Naive thymus-derived CD8-positive, alpha-beta T cell (primary cell): ENCODE results near the gene CUX1. TPM values are rescaled to one million over a fixed set of nuclear protein-coding genes. Genes with fewer than 3 reads are reported as not detected.
A peak's percentile ranks its signal among the peaks of the same experiment; 100 is the strongest.
"Not testable (repeated sequence)": the region's sequence is repeated elsewhere in the genome, so short reads cannot be mapped to it uniquely, and the experiment has no call there.

ENCODE experiments used
- ATAC-seq, 2 donors: fragments of 150-1000 bp; cut with Tn5 transposase in 1 of 2; sonication (Bioruptor Pico), chemical (Tn5 transposase) in 1 of 2; 1 replicate in 1 of 2; 2 replicates in 1 of 2; pipeline ENCODE4 v1.10.0; 2021; ENCODE audit warnings: mild to moderate bottlenecking in 2 of 2, moderate library complexity in 2 of 2
- POLR2A ChIA-PET: fragments of 350-600 bp; sonication (Branson Sonifier 250); formaldehyde crosslinking; loops from one replicate; lab custom pipeline; 2021; ENCODE audit warnings: antibody characterized with exemption; lab: Charles Lee
- DNase-seq, 10 donors: peaks; one replicate each; pipeline versions ENCODE4 v3.0.0 to v3.0.0-alpha.2; 2020 to 2022
- H3K27ac Mint-ChIP-seq, 10 donors: one replicate each; pipeline ENCODE4 v1.8.0; 2020 to 2022; ENCODE audit warnings: mild to moderate bottlenecking in 10 of 10, mixed read lengths in 10 of 10, moderate library complexity in 4 of 10, inconsistent platforms in 1 of 10
- H3K27me3 Mint-ChIP-seq, 5 donors: one replicate each; pipeline ENCODE4 v1.8.0; 2021 to 2022; ENCODE audit warnings: mixed read lengths in 5 of 5
- H3K36me3 Mint-ChIP-seq, 3 donors: one replicate each; pipeline ENCODE4 v1.8.0; 2020 to 2022; ENCODE audit warnings: mixed read lengths in 3 of 3, mild to moderate bottlenecking in 2 of 3, inconsistent platforms in 1 of 3
- H3K4me1 Mint-ChIP-seq, 4 donors: one replicate each; pipeline ENCODE4 v1.8.0; 2021 to 2022; ENCODE audit warnings: mixed read lengths in 4 of 4
- H3K4me3 Mint-ChIP-seq, 10 donors: one replicate each; pipeline ENCODE4 v1.8.0; 2020 to 2022; ENCODE audit warnings: mild to moderate bottlenecking in 10 of 10, mixed read lengths in 10 of 10, moderate library complexity in 6 of 10, inconsistent platforms in 1 of 10
- H3K9me3 Mint-ChIP-seq, 9 donors: one replicate each; pipeline ENCODE4 v1.8.0; 2020 to 2022; ENCODE audit warnings: mixed read lengths in 9 of 9, mild to moderate bottlenecking in 3 of 9, inconsistent platforms in 1 of 9, moderate library complexity in 1 of 9
- polyA plus RNA-seq, 3 donors: library from polyadenylated mRNA; unstranded; fragments of 300-500 nt; fragmentation: Illumina TruSeq; gene quantifications; one replicate each; pipeline ENCODE4 v1.2.3, GENCODE V29; 2021
- total RNA-seq, 8 experiments: library from RNA in 2 of 8; stranded (reverse) in 2 of 8; gene quantifications; one replicate each; pipeline ENCODE4 v1.2.3 and lab custom pipeline; 2021 to 2026

Gene CUX1
- total and polyA plus RNA-seq, 5 experiments from 2014 or later: 10.3 to 66.2 (median 24.1) TPM

GRCh38 chr7:101976411-101976810 lies 159.0 kb downstream of the CUX1 start:
- peaks cover 2 to 20% (median 15%) of the 10 kb centered on the region in 4 donors for H3K4me1 Mint-ChIP-seq
- H3K27ac Mint-ChIP-seq: no peak overlapping the region
- no peaks in the 10 kb centered on the region for H3K27me3 Mint-ChIP-seq
- no peak for DNase-seq
- peaks cover 0 to 20% (median 11%) of the 10 kb centered on the region in 3 donors for H3K36me3 Mint-ChIP-seq
- no peak for ATAC-seq
- no peak overlapping the region for H3K4me3 Mint-ChIP-seq
- no peaks in the 10 kb centered on the region for H3K9me3 Mint-ChIP-seq
- POLR2A ChIA-PET: no interaction called here

DNA sequence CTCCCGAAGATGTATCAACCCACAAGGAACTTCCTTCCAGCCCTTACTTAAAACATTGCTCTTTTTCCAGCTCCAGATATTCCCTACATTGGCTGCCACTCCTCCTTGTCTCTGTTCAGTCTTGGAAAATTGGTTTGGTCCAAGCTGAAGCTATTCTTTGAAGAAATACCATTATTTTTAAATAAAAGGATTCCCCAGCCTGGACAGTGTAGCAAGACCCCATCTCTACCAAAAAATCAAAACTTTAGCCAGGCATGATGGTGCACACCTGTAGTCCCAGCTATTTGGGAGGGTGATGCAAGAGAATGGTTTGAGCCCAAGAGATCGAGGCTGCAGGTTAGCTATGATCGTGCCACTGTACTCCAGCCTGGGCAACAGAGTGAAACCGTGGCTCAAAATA lies 159.8 kb downstream of the CUX1 start:
- DNase-seq (no peak), ATAC-seq (no peak)
- peaks cover 9 to 20% (median 17%) of the 10 kb centered on the region in 4 donors for H3K4me1 Mint-ChIP-seq
- H3K27me3 Mint-ChIP-seq: no peaks in the 10 kb centered on the region
- H3K4me3 Mint-ChIP-seq: no peak overlapping the region
- no peak overlapping the region for H3K27ac Mint-ChIP-seq
- H3K36me3 Mint-ChIP-seq: peaks cover 0 to 19% (median 11%) of the 10 kb centered on the region in 3 donors
- H3K9me3 Mint-ChIP-seq: no peaks in the 10 kb centered on the region
- POLR2A ChIA-PET: no interaction called here

DNA sequence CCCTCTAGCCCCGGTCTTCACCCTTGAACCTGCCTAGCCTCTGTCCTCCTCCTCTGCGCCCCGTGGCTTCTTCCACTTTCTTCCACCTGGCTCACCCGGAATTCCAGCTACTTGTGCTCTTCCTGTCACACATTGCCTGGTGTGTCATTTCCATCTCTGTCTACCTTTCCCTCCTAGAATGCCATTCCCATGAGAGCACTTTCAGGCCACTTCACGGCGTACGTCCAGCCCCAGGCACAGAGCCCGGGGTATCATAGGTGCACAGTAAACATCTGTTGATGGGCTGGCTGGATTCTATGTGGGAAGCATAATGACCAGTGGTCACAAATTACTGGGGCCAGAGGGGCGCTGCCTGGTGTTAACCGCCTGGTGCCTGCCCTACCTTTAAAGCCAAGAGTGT lies 161.3 kb downstream of the CUX1 start:
- H3K4me1 Mint-ChIP-seq: peaks cover 18 to 20% (median 19%) of the 10 kb centered on the region in 4 donors

GRCh38 chr7:101983147-101983811 lies 165.9 kb downstream of the CUX1 start:
- Mint-ChIP-seq H3K36me3 (peaks cover 0 to 11% (median 5%) of the 10 kb centered on the region in 3 donors), H3K27me3 (no peaks in the 10 kb centered on the region), H3K4me3 (peak overlapping the region in 1 of 10 donors; percentile 28), H3K27ac (peak overlapping the region in 3 of 10 donors; percentile 6 to 58 (median 14)), H3K4me1 (peaks cover 15 to 41% (median 22%) of the 10 kb centered on the region in 4 donors), H3K9me3 (no peaks in the 10 kb centered on the region)
- ATAC-seq (no peak), DNase-seq (no peak)
- POLR2A ChIA-PET: no interaction called here

More for the DNA sequence above, 161.3 kb downstream of the CUX1 start:
- Mint-ChIP-seq H3K9me3 (no peaks in the 10 kb centered on the region), H3K27ac (peak overlapping the region in 1 of 10 donors; percentile 50), H3K36me3 (peaks cover 0 to 10% (median 8%) of the 10 kb centered on the region in 3 donors), H3K4me3 (peak overlapping the region in 1 of 10 donors; percentile 17), H3K27me3 (no peaks in the 10 kb centered on the region)
- no peak for DNase-seq
- POLR2A ChIA-PET: no interaction called here
- ATAC-seq: no peak

DNA sequence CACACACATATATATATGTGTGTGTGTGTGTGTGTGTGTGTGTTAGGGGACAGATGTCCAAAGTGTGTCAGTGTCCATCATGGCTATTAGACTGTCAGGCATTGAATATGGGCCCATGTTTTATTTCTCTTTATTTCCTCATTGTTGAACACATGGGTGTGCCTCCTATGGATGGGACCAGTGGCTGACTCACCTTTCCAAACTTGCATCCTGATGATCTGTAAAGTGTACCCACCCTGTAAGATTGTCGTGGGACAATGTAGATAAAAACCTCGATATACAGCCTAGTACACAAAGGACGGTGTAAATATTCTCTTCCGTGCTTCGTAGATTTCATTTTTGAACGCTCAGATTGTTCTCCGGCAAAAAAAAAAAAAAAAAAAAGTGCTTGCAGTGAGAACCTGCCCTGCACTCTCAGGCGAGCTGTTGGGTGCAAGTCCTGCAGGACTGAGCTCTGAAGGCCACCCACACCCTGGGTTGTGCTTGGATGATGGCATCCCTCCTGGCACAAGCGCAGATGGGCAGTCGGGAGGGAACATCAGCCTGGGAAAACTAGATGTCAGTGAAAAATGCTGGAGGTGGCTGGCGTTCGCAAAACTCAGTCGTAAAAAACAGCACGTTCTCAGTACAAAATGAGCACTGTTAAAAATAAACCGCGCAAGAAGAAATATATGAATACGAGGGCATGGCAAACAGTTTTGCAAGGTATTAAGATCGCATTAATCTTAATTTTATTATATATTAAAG lies 166.9 kb downstream of the CUX1 start:
- H3K27me3 Mint-ChIP-seq: no peaks in the 10 kb centered on the region
- no peak overlapping the region for H3K4me3 Mint-ChIP-seq
- peaks cover 14 to 45% (median 26%) of the 10 kb centered on the region in 4 donors for H3K4me1 Mint-ChIP-seq
- POLR2A ChIA-PET: no interaction called here
- no peak for ATAC-seq
- H3K27ac Mint-ChIP-seq: no peak overlapping the region
- DNase-seq: no peak
- no peaks in the 10 kb centered on the region for H3K9me3 Mint-ChIP-seq
- peaks cover 0 to 4% (median 0%) of the 10 kb centered on the region in 3 donors for H3K36me3 Mint-ChIP-seq

DNA sequence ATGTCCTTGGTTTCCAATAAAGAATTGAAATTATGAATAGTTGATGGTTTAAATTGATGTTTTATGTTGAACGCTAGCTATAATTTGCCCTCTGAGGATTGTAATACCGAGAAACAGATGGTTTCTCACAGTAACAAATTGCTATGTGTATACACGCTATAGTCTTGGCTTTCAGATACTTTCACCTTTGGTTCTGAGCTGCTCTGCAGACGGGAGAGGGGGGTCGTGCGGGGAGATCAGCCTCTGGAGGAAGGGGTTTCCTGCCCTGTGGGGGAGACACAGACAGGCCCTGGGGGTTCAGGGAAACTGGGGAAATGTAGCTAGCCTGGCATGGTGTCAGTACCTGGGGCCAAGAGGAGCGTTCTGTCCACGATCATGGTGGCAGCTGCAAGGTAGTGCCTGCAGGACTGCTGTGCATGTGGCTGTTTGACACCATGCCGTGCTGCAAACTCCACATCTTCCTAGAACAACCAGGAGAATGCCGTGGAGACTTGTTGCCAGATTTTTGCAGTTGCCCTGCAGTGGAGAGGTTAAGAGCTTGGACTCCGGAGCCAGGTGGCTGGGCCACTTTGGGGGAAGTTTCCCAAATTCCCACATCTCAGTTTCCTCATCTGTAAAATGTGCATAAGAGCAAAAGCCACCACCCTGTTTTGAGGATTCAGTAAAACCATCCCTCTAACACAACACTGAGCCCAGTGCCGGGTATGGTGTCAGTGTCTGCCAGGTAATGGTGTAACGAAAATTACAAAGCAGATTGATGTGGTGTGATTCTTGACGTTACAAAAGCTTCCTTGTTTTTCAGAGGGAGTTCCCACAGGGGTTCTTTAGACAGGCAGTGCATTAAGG lies 167.9 kb downstream of the CUX1 start:
- no peak for DNase-seq
- H3K4me1 Mint-ChIP-seq: peaks cover 19 to 54% (median 35%) of the 10 kb centered on the region in 4 donors
- peak overlapping the region in 2 of 10 donors; percentile 22 to 29 for H3K27ac Mint-ChIP-seq
- POLR2A ChIA-PET: no interaction called here
- no peak overlapping the region for H3K4me3 Mint-ChIP-seq
- H3K27me3 Mint-ChIP-seq: no peaks in the 10 kb centered on the region
- no peak for ATAC-seq
- H3K36me3 Mint-ChIP-seq: peaks cover 0 to 4% (median 0%) of the 10 kb centered on the region in 3 donors
- no peaks in the 10 kb centered on the region for H3K9me3 Mint-ChIP-seq

- POLR2A ChIA-PET: no interaction called here
- ATAC-seq: no peak
- no peak for DNase-seq
- H3K4me1 Mint-ChIP-seq: peaks cover 19 to 58% (median 42%) of the 10 kb centered on the region in 4 donors
- peak overlapping the region in 1 of 10 donors; percentile 33 for H3K27ac Mint-ChIP-seq
- no peaks in the 10 kb centered on the region for H3K27me3 Mint-ChIP-seq
- H3K9me3 Mint-ChIP-seq: no peaks in the 10 kb centered on the region
- H3K4me3 Mint-ChIP-seq: no peak overlapping the region
- peaks cover 0 to 4% (median 0%) of the 10 kb centered on the region in 3 donors for H3K36me3 Mint-ChIP-seq
These were observed 168.7 kb downstream of the CUX1 start for GRCh38 chr7:101985903-101986734.

- ATAC-seq (no peak), DNase-seq (no peak)
- Mint-ChIP-seq H3K4me3 (no peak overlapping the region), H3K27me3 (no peaks in the 10 kb centered on the region), H3K36me3 (peaks cover 0 to 4% (median 0%) of the 10 kb centered on the region in 3 donors), H3K9me3 (no peaks in the 10 kb centered on the region), H3K4me1 (peaks cover 17 to 56% (median 45%) of the 10 kb centered on the region in 4 donors), H3K27ac (no peak overlapping the region)
- POLR2A ChIA-PET: no interaction called here
These were observed 170.1 kb downstream of the CUX1 start for GRCh38 chr7:101987494-101987893.

DNA sequence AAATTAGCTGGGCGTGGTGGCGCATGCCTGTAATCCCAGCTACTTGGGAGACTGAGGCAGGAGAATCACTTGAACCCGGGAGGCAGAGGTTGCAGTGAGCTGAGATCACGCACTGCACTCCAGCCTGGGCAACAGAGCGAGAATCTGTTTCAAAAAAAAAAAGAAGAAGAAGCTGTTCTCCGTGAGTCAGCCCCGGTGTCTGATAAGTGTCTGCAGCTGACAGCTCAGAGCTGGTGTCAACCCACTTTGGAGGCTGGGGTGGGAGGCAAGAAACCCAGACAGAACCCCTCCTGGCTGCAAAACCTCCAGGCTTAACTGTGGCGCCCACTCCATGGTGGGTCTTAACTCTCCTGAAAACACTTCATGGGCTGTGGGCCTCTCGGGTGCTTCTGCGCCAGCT lies 170.6 kb downstream of the CUX1 start:
- DNase-seq, H3K36me3 Mint-ChIP-seq, H3K27me3 Mint-ChIP-seq, H3K27ac Mint-ChIP-seq, H3K4me3 Mint-ChIP-seq, H3K9me3 Mint-ChIP-seq, ATAC-seq, POLR2A ChIA-PET: not testable (repeated sequence)
- peaks cover 17 to 56% (median 43%) of the 10 kb centered on the region in 4 donors for H3K4me1 Mint-ChIP-seq

- Mint-ChIP-seq H3K4me1 (peaks cover 18 to 54% (median 42%) of the 10 kb centered on the region in 4 donors), H3K27me3 (no peaks in the 10 kb centered on the region), H3K9me3 (no peaks in the 10 kb centered on the region), H3K4me3 (no peak overlapping the region), H3K36me3 (peaks cover 0 to 4% (median 0%) of the 10 kb centered on the region in 3 donors), H3K27ac (peak overlapping the region in 1 of 10 donors; percentile 33)
- ATAC-seq: no peak
- POLR2A ChIA-PET: no interaction called here
- no peak for DNase-seq
These were observed 171.1 kb downstream of the CUX1 start for GRCh38 chr7:101988513-101988912.

- Mint-ChIP-seq H3K27me3 (no peaks in the 10 kb centered on the region), H3K36me3 (peaks cover 0 to 4% (median 0%) of the 10 kb centered on the region in 3 donors), H3K9me3 (no peaks in the 10 kb centered on the region), H3K4me3 (no peak overlapping the region), H3K4me1 (peaks cover 24 to 54% (median 48%) of the 10 kb centered on the region in 4 donors), H3K27ac (peak overlapping the region in 1 of 10 donors; percentile 31)
- no peak for ATAC-seq
- POLR2A ChIA-PET: no interaction called here
- DNase-seq: no peak
These were observed 171.7 kb downstream of the CUX1 start for GRCh38 chr7:101989101-101989500.
